ENCODE measurements around the gene CCDC92B.
"Not testable (repeated sequence)": the region's sequence is repeated elsewhere in the genome, so short reads cannot be mapped to it uniquely, and the experiment has no call there.

The CCDC92B gene

DNA sequence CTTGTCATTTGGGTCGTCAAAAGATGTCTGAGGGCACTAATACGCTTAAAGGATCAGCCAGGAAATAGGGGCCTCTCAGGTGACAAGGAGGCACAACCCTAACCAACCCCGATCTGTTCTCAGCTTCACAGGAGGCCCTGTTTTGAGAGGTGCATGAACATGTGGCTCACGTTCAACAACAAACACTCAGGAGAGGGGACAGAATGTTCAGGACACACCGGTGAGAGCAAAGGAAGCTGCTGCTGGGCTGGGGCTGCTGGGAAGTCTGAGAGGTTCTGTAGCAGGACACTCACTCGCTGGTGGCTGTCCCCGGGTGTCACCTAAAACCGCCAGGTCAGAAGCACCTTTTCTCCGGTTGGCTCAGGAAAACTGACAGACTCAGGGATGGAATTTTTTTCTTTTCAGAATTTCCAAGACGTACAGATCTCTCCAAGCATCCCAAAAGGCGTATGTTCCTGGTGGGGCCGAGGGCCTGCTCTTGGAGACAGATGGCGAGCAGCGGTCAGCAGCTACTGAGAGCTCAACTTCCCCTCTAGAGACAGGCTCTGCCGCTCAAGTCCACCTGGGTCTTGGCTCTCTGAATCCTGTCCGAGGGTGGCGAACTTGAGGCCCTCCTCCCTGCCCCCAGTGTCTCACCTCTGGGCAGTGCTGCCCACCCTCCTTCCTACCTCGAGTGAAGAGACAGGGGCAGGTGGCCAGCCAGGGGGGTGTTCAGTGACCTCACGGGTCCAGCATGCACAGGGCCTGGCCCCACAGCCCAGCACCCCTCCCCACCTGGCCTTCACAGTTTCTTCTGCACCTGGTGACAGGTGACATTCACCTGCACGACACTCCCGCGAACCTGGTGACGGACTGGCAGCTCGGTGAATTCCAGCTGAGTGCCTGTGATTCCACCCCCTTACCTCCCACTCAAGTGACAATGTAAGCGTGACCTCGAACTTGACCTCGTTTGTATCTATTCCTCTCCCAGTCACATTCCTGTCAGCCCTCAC is 60.8 kb downstream of the CCDC92B start:
- DNase-seq = no peak

DNA sequence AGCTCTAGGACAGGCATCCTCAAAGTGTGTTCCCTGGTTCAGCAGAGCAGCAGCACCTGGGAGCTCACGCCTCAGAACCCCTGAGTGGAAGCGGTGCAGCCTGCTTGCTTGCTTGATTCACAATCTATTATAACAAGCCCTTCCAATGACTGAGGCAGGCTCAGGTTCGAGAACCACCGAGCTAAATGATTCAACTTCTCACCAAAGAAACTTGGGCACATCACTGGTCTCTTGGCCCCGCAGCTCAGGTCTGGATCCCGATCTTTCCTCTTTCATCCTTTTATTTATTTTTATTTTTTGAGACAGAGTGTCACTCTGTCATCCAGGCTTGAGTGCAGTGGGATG is 62.4 kb downstream of the CCDC92B start:
- DNase-seq = no peak

- DNase-seq = no peak
Measured at GRCh38 chr17:2685696-2686095, 63.8 kb downstream of the CCDC92B start.

GRCh38 chr17:2684549-2684948 is 64.9 kb downstream of the CCDC92B start:
- no peak for DNase-seq

DNA sequence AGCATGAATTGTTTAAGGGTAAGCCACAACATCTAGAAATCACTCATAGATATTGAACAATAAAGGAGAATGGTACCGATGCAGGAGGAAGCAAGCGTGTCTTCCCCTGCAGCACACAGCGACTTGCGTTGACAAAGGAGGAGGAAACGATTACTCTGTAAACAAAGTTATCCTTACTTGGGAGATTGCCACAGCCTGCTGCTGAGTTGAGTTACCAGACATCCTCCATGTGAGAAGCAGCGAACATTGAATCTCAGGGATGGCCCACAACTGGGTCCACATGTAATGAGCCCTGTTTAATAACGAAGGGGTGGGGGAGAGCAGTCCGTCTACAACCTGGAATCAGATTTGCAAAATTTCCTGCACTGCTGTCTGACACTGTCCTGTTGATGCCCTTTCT is 65.5 kb downstream of the CCDC92B start:
- no peak for DNase-seq

DNA sequence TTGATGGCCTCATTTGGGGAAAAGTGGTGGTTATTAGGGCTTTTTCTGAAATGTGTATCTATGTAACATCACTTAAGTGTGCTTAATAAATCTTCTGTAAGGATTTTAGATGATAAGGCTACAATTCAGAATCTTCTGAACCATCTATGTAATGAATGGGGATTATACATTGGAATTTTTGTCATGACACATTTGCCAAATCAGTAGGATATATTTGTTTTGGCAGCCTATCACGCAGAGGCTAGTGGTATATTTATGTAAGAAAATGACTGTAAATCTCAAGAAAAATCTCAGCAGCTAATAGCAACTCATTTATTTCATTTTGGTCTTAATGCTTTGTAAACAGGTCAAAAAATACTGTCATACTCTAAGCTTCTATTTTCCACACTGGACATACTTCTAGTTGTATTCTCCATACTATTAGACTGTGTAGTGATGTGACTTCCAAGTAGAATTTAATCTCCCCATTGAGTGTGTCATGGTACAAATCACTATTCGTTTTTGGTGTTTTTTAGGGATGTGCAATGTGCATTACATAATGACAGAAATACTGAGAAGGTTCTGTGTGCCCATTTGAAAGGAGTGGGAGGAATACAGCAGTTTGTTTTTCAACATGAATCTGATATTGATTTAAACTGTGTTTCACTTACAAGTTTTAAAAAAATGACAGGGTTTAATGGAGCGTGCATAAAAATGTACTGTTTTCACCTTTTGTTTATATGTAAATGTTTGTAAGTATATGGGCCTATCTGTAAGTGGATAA is 67.1 kb downstream of the CCDC92B start:
- DNase-seq = no peak

GRCh38 chr17:2681650-2682049 is 67.8 kb downstream of the CCDC92B start:
- no peak for DNase-seq

DNA sequence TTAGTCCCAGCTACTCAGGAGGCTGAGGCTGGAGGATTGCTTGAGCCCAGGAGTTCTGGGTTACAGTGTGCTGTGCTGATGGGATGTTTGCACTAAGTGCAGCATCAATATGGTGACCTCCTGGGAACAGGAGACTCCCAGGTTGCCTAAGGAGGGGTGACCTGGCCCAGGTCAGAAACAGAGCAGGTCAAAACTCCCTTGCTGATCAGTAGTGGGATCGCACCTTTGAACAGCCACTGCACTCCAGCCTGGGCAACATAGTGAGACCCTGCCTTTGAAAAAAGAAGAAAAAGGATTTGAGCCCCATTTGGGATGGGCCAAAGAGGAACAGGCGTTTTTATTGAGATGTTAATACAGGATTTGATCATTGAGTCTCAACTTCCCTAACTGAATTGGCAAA is 68.5 kb downstream of the CCDC92B start:
- no peak for DNase-seq

- not testable (repeated sequence) for DNase-seq
Measured at GRCh38 chr17:2679247-2679646, 70.2 kb downstream of the CCDC92B start.

Measured in NCI-H1436 treated with DMSO at 0.1 percent for 48 hours (cell line).